ENCODE results near the gene SNED1. TPM values are rescaled to one million over a fixed set of nuclear protein-coding genes. Genes with fewer than 3 reads are reported as not detected.
"Not testable (repeated sequence)": the region's sequence is repeated elsewhere in the genome, so short reads cannot be mapped to it uniquely, and the experiment has no call there.

Gene SNED1
- total RNA-seq, 2 donors from 2014 or later = 0.66 to 4.5 TPM

- Mint-ChIP-seq H3K4me3 (no peak overlapping the region), H3K4me1 (no peaks in the 10 kb centered on the region), H3K9me3 (no peaks in the 10 kb centered on the region), H3K27ac (no peak overlapping the region), H3K27me3 (ENCODE audit: insufficient read depth) (peaks cover 7% of the 10 kb centered on the region), H3K36me3 (ENCODE audit: low read depth) (no peaks in the 10 kb centered on the region)
- no peak overlapping the region for H3K4me3 ChIP-seq (ENCODE audit: low read length)
- no peak overlapping the region for H3K27ac ChIP-seq (ENCODE audit: low read depth, low read length)
- peaks cover 14% of the 10 kb centered on the region for H3K27me3 ChIP-seq (ENCODE audit: control insufficient read depth, insufficient read depth, low read length, poor library complexity, severe bottlenecking)
- no peaks in the 10 kb centered on the region for H3K9me3 ChIP-seq (ENCODE audit: control insufficient read depth, low read length)
- no peak overlapping the region for H3K9ac ChIP-seq (ENCODE audit: extremely low read depth, low read length, poor library complexity, severe bottlenecking)
- WGBS, 2 experiments (ENCODE audit: insufficient coverage in 1 of 2, insufficient read length in 1 of 2) = 84 to 87% methylated on average over 4 to 11 of the region's 11 CpGs
- TF ChIP-seq CTCF (conservative IDR thresholded peaks at IDR 0.05) = no peak
- DNase-seq = no peak
- H3K4me1 ChIP-seq (ENCODE audit: control insufficient read depth, insufficient read depth, low read length) = no peaks in the 10 kb centered on the region
- H3K36me3 ChIP-seq (ENCODE audit: control insufficient read depth, insufficient read depth, low read length) = no peaks in the 10 kb centered on the region
These were observed 26.2 kb upstream of the SNED1 start for GRCh38 chr2:240972201-240972600.

GRCh38 chr2:240972636-240973521, 25.5 kb upstream of the SNED1 start:
- Histone ChIP-seq H3K27me3 (ENCODE audit: control insufficient read depth, insufficient read depth, low read length, poor library complexity, severe bottlenecking) (peaks cover 14% of the 10 kb centered on the region), H3K9ac (ENCODE audit: extremely low read depth, low read length, poor library complexity, severe bottlenecking) (no peak overlapping the region), H3K9me3 (ENCODE audit: control insufficient read depth, low read length) (no peaks in the 10 kb centered on the region), H3K36me3 (ENCODE audit: control insufficient read depth, insufficient read depth, low read length) (no peaks in the 10 kb centered on the region), H3K4me3 (ENCODE audit: low read length) (no peak overlapping the region), H3K27ac (ENCODE audit: low read depth, low read length) (no peak overlapping the region), H3K4me1 (ENCODE audit: control insufficient read depth, insufficient read depth, low read length) (no peaks in the 10 kb centered on the region)
- no peaks in the 10 kb centered on the region for H3K36me3 Mint-ChIP-seq (ENCODE audit: low read depth)
- no peak overlapping the region for H3K4me3 Mint-ChIP-seq
- H3K27me3 Mint-ChIP-seq (ENCODE audit: insufficient read depth) = peaks cover 7% of the 10 kb centered on the region
- no peaks in the 10 kb centered on the region for H3K4me1 Mint-ChIP-seq
- no peak for DNase-seq
- WGBS, 2 experiments (ENCODE audit: insufficient coverage in 1 of 2, insufficient read length in 1 of 2) = 82 to 84% methylated on average over 4 to 17 of the region's 17 CpGs
- TF ChIP-seq CTCF (conservative IDR thresholded peaks at IDR 0.05) = no peak
- no peak overlapping the region for H3K27ac Mint-ChIP-seq
- H3K9me3 Mint-ChIP-seq = no peaks in the 10 kb centered on the region

- Histone ChIP-seq H3K36me3 (ENCODE audit: control insufficient read depth, insufficient read depth, low read length) (no peaks in the 10 kb centered on the region), H3K27ac (ENCODE audit: low read depth, low read length) (no peak overlapping the region), H3K27me3 (ENCODE audit: control insufficient read depth, insufficient read depth, low read length, poor library complexity, severe bottlenecking) (peaks cover 14% of the 10 kb centered on the region), H3K4me3 (ENCODE audit: low read length) (no peak overlapping the region), H3K4me1 (ENCODE audit: control insufficient read depth, insufficient read depth, low read length) (no peaks in the 10 kb centered on the region), H3K9me3 (ENCODE audit: control insufficient read depth, low read length) (no peaks in the 10 kb centered on the region), H3K9ac (ENCODE audit: extremely low read depth, low read length, poor library complexity, severe bottlenecking) (no peak overlapping the region)
- Mint-ChIP-seq H3K4me1 (no peaks in the 10 kb centered on the region), H3K4me3 (no peak overlapping the region), H3K9me3 (no peaks in the 10 kb centered on the region), H3K27ac (no peak overlapping the region), H3K36me3 (ENCODE audit: low read depth) (no peaks in the 10 kb centered on the region), H3K27me3 (ENCODE audit: insufficient read depth) (peaks cover 7% of the 10 kb centered on the region)
- no peak for DNase-seq
- 75 to 85% methylated on average over 8 to 10 of the region's 10 CpGs for WGBS, 2 experiments (ENCODE audit: insufficient coverage in 1 of 2, insufficient read length in 1 of 2)
- no peak for TF ChIP-seq CTCF (conservative IDR thresholded peaks at IDR 0.05)
These were observed 23.4 kb upstream of the SNED1 start for GRCh38 chr2:240974771-240975572.

GRCh38 chr2:240975903-240976302, 22.5 kb upstream of the SNED1 start:
- not testable (repeated sequence) for H3K36me3 Mint-ChIP-seq (ENCODE audit: low read depth); H3K36me3 ChIP-seq (ENCODE audit: control insufficient read depth, insufficient read depth, low read length); H3K4me1 ChIP-seq (ENCODE audit: control insufficient read depth, insufficient read depth, low read length); H3K9ac ChIP-seq (ENCODE audit: extremely low read depth, low read length, poor library complexity, severe bottlenecking); H3K9me3 Mint-ChIP-seq; H3K27ac ChIP-seq (ENCODE audit: low read depth, low read length); H3K27ac Mint-ChIP-seq; DNase-seq; H3K4me3 ChIP-seq (ENCODE audit: low read length); H3K4me3 Mint-ChIP-seq; H3K4me1 Mint-ChIP-seq; H3K27me3 Mint-ChIP-seq (ENCODE audit: insufficient read depth); H3K9me3 ChIP-seq (ENCODE audit: control insufficient read depth, low read length)
- 84 to 100% methylated on average over 2 to 4 of the region's 4 CpGs for WGBS, 2 experiments (ENCODE audit: insufficient coverage in 1 of 2, insufficient read length in 1 of 2)
- peaks cover 14% of the 10 kb centered on the region for H3K27me3 ChIP-seq (ENCODE audit: control insufficient read depth, insufficient read depth, low read length, poor library complexity, severe bottlenecking)
